Endometrial microvascular endothelial cells (primary cell): ENCODE data around the gene TGIF1. TPM values are rescaled to one million over a fixed set of nuclear protein-coding genes. Genes with fewer than 3 reads are reported as not detected.

Experiments
- in situ Hi-C: cut with HindIII; loops from 2 replicates; pipeline ENCODE4 v1.10.0; 2017; ENCODE audit warnings: low sequenced_read_pairs, low pct_unique_long_range_greater_than_20kb; ENCODE audit errors: inconsistent ontology term
- total RNA-seq: library from RNA; depleted of rRNA; stranded (reverse); fragments of >200 nt; gene quantifications from one replicate; pipeline ENCODE4 v1.2.3, GENCODE V29; 2015; ENCODE audit errors: inconsistent ontology term

Gene TGIF1
- total RNA-seq, 1 donor from 2014 or later = 69.1 TPM

DNA sequence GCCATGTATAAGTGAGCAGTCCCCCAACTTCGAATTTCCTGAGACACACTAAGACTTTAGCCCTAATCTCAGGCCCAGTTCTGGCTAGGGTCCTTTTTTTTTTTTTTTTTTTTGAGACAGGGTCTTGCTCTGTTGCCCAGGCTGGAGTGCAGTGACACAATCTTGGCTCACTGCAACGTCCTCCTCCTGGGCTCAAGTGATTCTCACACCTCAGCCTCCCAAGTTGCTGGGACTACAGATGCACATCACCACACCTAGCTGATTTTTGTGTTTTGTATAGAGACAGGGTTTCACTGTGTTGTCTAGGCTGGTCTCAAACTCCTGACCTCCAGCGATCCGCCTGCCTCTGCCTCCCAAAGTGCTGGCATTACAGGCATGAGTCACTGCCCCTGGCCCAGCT is 23.9 kb upstream of the TGIF1 start:
- in situ Hi-C loops = no loop called here

GRCh38 chr18:3427944-3428343 is 22.0 kb upstream of the TGIF1 start:
- in situ Hi-C loops = no loop called here

DNA sequence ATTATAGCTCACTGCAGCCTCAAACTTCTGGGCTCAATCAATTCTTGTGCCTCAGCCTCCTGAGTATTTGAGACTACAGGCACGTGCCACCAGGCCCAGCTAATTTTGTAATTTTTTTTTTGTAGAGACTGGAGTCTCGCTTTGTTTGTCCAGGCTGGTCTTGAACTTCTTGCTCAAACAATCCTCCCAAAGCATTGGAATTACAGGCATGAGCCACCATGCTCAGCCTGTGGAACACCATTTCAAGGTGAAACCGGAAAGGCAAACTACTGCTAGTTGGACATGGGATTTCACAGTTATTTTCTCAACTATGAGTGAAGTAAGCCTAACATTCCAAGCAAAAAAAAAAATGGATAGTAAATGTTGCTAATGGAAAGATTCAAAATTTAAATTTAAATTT is 20.9 kb upstream of the TGIF1 start:
- in situ Hi-C loops = no loop called here

- in situ Hi-C loops = no loop called here
These were observed 15.3 kb upstream of the TGIF1 start for GRCh38 chr18:3434685-3435084.

DNA sequence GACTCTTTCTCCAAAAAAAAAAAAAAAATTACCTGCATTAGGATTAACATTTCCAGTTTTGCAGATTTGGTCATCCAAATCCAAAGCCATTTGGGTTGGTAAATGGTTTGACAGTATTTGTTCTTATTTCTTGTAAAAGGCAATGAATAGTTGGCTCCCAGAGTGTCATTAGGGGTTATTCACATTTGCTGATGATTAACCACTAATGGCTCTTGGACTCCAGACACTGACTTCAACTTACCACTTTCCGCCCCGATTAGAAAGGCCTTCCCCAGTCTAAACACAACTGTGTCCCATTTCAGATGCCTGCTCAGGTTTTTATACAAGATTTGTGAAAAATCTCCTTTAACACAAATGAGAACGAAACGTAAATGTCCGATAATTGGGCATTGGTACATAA is 9.6 kb upstream of the TGIF1 start:
- in situ Hi-C loops = no loop called here

DNA sequence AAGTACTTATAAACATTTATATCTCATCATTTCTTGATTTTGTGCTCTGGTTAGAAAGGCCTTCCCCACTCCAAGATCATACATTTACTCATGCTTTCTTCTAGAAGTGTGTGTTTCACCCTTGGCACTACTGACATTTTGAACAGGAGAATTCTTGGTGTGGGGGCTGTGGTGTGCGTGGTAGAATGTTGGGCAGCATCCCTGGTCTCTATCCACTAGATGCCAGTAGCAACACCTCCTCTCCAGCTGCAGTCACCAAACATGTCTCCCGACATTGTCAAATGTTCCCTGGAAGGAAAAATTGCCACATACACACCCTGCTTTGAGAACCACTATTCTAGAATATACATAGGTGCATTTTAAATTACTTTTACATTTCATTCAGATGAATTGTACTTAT is 8.7 kb upstream of the TGIF1 start:
- in situ Hi-C loops = no loop called here

DNA sequence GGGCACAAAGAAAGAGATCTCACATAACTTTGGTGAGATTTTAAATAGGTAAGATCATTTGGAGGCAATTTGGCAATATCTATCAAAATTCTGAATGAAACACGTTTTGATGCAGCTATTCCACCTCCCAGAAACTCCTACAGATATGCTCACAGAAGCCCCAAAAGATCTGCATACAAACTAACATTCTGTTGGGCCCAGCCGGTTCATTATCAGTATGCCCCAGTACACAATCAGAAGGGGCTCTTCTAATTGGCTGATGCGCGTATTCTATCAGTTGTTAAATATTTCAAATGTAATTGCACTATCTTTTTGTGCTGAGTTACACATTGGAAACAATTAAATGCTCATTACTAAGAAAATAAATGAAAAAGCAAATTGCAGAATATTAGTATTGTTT is 7.1 kb upstream of the TGIF1 start:
- in situ Hi-C loops = no loop called here

DNA sequence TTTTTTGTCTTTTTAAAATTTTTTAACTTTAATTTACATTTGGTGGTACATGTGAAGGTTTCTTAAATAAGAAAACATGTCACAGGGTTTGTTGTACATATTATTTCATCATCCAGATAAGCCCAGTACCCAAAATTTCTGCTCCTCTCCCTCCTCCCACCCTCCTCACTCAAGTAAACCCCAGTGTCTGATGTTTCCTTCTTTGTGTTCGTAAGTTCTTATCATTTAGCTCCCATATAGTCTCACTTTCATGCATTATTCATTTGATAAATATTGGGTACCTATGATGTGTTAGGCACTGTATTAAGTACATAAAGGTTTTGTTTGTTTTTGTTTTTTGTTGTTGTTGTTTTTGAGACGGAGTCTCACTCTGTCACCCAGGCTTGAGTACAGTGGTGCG is 5.7 kb upstream of the TGIF1 start:
- in situ Hi-C loops = no loop called here

- in situ Hi-C loops = no loop called here
These were observed 5.0 kb upstream of the TGIF1 start for GRCh38 chr18:3444954-3445353.

DNA sequence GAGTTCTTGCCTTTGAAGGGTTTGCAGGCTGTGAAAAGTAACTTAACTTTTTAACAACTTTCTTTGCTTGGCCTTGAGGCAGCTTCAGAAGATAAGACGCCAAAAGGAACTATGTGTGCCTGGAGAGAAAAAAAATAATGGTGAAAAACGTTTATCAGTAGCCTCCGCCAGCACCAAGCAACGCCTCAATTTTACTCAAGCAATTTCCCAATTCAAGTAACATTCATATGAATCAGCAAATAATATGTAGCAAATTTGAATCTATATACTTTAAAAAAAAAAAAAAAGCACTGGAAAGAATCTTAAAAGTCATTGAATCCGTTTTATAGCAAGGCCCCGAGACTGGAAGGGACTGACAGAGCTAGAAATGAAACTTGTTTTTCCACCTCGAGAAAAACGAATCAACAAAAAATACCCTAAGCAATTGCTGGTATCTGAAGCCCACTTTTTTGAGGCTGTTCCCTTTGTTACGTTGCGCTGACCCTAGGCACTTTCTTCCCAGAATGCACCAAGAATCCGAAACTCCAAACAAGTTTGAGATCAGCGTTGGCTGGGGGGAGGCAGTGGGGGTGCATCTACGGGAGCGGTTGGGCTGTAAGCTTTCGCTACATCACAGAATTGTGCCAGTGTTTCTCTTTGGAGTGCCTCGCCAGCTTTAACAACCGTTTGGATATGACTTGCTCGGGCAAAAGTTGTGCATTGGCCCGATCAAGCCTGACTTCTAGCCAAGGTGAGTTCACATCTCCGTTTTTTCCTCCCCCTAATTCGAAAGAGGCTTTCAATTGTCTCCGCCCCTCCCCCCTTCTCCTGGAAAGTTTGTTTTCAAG is 2.7 kb upstream of the TGIF1 start:
- in situ Hi-C loops = no loop called here

DNA sequence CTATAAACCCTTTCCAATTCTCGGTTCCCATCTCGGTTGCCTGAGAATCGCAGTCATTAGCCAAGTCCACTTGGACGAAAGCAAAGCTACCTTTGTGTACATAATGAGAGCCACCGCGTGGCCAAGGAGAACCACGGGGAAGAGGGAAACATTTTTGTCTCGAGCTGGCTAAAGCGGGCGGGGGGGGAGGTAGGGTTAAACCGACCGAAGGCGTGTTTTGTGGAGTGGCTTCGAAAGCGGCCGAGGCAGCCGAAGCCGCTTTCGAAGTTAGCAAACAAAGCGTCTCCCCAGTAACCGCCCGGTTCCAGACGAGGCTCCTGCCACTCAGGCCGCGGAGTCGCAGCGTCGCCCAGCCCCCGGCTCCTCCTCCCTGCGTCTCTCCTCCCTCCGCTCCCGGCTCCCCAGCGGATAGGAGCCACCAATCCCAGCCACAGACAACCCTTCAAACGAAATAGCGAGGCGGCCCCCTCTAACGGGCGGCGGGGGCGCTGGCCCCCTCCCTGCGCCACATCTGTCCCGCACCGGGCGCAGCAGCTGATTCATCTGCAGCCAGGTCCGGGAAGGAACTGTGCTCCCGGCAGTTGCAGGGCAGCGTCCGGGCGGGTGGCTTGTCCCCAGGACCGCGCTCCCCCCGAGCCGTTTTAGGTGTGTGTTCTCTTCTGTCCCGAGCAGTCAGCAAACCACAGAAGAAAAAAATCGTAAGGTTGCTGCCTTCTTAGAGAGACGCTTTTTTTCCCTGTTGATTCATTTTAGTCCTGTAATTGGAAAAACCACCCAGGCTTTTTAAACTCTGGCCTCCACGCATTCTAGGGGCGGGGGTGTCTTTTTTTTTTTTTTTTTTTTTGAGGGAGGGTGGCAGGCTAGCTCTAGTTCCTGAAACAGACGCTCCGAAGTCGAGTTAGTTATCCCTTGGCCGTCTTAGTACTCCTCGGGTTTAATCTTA is 1.8 kb upstream of the TGIF1 start:
- in situ Hi-C loops = no loop called here

GRCh38 chr18:3448838-3449511 is 997 bp upstream of the TGIF1 start:
- in situ Hi-C loops = no loop called here

DNA sequence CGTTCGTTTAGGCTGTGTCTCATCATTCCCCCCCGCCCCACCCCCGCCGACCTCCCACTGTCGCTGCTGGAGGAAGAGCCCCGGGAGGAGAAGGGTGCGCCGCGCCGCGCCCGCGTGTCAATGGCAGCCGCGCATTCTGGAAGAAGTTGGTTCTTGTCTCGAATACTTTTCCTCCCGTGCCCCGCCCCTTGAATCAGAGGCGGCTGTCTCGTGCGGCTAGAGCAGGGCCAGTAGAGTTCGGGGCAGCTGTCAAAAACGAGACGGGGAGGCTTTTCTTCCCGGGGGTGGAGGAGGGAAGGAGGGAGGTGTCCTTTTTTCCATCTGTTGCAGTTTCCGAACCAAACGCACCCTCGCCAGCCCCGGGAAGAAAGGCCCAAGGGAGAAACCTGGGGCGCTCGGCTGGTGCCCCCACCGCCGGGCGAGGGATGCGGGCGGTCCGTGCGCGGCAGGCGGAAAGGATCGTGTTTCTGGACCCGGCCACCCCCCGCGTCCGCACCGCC is 410 bp upstream of the TGIF1 start:
- in situ Hi-C loops = loop anchor here (5.0 to 25.0 kb wide), 3 partner anchors 133 to 215 kb away; partner anchors contain the start of gene MYL12B

GRCh38 chr18:3450799-3451182 is 819 bp downstream of the TGIF1 start:
- in situ Hi-C loops = loop anchor here (5.0 to 25.0 kb wide), 3 partner anchors 132 to 214 kb away; partner anchors contain the start of gene MYL12B

DNA sequence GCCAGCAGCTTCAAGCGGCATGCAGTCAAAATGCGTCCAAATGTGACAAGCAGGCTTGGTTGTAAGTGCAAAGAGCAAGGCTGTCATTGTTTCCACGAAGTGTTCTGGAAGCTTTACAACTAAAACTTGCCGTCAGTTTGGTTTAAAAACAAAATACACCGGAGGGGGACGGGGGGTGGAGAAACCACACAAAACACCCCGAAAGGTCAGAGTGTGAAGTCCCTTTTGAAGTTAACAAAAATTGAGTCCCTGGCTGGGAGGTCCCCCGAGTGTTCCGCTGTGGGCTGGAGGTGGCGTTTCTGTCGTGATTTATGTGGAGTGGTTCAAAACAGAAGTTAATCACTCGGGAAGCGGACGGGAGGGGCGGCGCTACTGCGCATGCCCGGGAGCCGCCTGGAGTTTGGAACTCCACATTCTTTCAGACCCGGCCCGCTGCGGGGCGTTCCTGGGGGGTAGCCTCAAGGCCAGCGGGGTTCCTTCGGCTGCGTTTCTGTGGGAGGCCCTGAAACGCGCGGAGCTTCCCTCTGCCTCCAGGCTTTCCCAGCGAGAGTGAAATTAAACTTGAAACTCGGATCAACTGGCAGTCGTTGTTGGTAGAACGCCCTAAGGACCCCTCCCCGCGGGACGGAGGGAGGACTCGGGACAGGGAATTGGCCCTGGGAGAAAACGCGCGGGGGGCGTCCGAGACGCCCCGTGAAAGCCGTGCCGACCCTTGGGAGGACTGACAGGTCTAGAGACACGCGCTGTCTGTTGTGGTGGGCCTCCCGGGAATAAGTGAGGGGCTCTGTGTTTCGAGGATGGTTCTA is 1.4 kb downstream of the TGIF1 start:
- in situ Hi-C loops = loop anchor here (5.0 to 25.0 kb wide), 3 partner anchors 131 to 213 kb away; partner anchors contain the start of gene MYL12B

DNA sequence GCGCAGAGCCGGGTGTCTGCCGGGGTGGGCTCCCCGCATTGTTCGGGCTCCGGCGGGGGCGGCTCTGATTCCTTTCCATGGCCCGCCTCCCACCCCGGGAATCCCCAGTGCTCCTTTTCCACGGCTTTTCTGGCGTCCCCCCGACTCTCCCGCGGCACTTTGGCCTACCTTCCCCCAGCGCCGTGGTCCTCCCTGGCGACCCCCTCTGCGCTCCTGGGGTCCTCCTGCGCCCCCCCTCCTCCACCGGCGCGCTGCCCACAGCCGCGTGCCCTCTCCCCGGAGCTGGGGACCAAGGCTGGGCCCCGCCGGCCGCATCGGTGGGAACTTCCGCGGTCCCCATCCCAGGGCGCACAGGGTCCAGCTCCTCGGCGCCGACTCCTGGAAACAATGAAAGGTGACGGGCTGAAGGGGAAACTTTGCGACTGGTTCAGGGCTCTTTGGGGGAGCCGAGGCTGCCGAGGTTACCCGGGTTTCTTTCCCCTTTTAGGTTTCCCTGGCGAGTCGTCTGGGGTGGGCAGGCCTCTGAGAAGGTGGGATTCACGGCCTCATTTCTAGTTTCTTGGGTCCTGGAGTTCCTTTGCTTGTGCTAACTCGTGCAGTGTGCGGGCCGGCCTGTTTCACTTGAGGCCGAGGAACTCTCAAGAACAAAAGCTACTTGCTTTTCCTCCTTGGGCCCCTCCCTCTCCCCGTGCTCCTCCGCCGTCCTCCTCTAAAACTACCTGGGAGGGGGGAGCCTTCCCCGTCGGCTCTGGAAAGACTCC is 2.2 kb downstream of the TGIF1 start:
- in situ Hi-C loops = loop anchor here (5.0 to 25.0 kb wide), 3 partner anchors 130 to 213 kb away; partner anchors contain the start of gene MYL12B

DNA sequence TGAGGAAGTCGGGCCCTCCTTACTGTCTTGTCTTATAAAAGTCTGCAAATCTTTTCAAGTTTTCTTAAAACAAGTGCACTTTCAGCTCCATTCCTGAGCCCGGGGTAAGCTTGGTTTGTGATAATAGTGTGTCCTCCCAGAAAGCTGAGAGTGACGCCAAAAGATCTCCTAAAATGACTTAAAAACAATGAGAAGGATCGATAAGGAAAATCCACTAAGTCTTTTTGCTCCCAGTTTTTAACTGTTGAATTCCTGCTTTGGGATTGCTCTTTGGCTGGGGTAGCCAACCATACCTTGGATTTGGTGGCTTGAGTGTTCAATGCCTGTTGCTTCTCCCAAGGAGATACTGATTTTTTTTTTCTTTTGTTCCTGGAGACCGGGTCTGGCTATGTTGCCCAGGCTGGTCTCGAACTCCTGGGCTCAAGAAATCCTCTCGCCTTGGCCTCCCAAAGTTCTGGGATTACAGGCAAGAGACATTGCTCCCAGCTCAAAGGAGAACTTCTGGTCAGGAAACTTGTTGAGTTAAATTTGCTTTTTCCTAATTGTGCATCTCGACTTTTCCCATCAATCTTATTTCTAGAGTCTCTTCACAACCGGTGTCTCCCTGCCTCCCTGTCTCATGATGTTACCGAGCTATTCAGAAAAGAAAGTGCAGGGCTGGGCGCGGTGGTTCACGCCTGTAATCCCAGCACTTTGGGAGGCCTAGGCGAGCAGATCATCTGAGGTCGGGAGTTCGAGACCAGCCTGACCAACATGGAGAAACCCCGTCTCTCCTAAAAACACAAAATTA is 3.0 kb downstream of the TGIF1 start:
- in situ Hi-C loops = loop anchor here (5.0 to 25.0 kb wide), 3 partner anchors 129 to 212 kb away; partner anchors contain the start of gene MYL12B
